GM21526 (cell line): ENCODE measurements around the gene GBA2.

Source experiments
- ATAC-seq: cut with Tn5 transposase; IDR thresholded peaks from one replicate; pipeline ENCODE4 v1.9.1; 2021; ENCODE audit warnings: moderate library complexity; ENCODE audit not compliant: unreplicated experiment, low FRiP score

Gene GBA2

DNA sequence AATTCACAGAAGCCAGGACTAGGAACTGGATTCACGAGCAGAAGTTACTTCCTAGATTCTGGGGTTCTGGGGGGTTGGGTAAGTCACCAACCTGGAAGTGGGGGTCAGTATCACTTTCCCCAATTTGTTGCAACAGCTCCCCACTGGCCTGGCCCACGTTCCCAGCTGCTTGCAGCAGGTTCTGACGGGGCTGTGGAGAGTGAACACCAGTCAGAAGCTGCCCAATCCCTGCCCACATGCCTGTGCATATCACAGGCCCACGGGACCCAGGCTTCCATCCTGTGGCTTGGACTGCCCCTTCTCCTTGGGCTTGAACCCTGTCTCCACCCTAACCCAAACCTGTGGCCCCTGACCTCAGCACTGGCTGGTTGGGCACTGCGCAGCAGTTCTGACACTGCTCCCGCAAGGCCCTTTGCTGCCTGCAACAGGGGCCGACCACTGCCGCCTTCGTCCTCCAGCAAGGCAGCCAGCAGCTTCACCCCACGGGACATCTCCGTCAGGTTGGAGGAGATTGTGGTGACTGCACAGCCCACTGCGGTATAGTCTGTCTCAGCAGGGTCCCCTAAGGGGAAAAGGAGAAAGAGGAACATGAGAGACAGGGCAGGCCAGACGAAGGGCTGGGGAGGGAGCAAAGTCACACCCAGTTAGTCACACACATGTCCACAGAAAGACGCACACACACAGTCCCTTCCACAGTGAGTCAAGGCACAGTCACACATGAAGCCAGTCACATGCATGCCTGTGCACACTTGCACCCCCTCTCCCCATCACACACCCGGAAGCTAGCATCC is 30.1 kb downstream of the GBA2 start:
- no peak for ATAC-seq

DNA sequence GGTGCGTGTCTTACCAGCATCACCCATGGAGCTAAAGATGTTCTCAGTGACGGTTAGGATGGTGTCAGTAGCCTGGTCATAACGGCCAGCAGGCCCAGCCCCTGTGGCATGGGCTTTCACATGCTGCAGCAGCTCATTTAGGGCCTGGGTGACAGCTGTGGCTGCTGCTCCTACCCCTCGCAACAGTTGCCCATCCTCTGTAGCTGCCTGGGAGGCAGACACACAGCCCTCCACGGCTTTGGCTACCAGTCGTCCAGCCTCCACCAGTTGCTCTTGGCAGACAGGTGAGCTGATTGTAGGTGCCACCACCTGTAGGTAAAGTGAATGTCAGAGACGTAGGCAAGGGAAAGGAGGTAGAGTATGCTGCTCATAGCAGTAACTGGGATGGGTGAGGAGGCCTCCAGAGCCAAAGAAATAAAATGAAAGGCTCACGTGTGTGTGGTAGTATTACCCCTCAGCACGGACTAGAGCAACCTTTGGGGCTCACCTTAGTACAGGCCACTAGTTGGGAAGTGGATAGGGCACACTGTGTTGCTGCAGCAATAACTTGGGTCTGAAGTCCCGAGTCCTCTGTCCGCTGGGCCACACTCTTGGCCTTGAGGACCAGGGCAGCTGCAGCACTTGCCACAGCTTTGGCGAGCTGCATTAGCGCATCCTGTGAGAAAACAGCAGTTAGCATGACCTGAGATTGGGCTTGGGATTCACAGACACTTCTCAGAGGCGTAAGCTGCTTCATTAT is 31.7 kb downstream of the GBA2 start:
- no peak for ATAC-seq

DNA sequence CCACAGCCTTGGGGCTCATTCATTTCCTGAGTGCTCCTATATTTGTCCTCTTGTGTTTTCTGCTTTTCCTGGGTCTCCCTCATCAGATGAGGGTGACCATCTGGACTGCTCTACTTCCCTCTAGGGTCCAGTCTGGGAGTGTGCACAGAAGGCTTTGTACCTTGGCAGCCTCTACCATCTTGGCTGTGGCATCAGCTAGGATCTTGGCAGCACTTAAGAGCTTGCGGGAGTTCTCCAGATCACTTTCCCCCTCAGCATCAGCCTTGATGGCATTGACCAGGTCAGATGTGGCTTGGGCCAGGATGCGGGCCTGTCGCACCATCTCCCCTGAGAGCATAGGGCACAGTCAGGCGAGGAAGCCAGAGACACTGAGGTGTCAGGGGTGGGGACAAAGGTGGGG is 32.8 kb downstream of the GBA2 start:
- no peak for ATAC-seq

- no peak for ATAC-seq
Measured at GRCh38 chr9:35714579-35715252, 34.3 kb downstream of the GBA2 start.

DNA sequence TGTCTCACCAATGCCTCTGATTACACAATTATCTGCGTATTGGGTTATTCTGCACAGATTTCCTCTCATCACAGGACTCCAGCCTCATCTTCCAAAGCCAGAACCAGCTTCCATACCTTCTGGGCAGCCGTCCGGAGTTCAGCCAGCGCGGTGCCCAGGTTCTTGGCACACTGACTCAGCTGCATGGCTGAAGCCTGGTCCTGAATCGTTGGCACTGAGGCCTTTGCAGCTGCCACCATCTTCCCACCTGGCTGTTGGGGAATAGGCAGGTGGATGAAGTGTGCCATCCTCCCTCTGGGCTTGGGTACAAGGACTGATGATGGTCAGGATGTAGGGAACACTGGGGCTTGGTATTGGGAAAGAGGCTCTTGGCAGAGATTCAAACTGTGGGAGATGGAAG is 34.9 kb downstream of the GBA2 start:
- ATAC-seq: no peak

GRCh38 chr9:35713578-35713977 is 35.5 kb downstream of the GBA2 start:
- no peak for ATAC-seq

GRCh38 chr9:35712762-35713400 is 36.1 kb downstream of the GBA2 start:
- no peak for ATAC-seq

GRCh38 chr9:35711501-35712428 is 37.3 kb downstream of the GBA2 start:
- ATAC-seq: no peak

GRCh38 chr9:35710818-35711500 is 38.1 kb downstream of the GBA2 start:
- ATAC-seq: no peak

DNA sequence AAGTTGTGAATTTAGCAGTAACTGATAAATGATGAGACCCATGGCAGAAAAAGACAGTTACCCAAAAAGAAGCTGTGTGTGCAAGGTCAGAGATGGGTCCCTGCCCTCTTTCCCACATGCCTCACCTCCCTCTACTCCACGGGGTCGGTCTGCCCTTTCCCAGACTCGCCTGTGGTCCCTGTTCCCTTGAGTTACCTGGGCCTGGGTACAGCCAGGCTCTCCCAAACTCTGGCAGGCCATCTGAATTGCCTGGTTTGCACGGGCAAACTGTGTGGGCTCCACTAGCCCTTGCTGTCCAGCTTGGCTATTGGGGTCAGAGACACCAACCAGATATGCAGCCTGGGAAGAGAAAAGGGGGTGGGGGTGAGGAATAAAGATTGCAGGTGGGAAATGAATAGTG is 40.9 kb downstream of the GBA2 start:
- ATAC-seq: no peak

DNA sequence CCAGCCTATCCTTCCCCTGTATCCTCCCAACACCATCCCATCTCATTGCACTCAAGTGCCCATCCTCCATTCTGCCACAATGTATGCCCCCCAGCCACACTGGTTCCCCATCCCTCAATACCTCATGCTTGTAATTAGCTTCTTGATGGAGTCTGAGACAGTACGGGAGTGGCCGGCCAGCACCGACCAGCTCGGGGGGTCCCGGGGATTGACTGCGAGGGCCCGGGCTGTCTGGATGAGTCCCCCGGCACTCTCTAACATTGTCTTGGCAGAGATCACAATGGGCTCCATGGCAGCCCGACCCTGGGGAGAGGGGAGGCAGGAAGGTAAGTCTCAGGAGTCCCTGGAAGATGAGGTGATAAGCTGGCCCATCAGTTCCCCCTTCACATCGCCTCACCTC is 42.1 kb downstream of the GBA2 start:
- no peak for ATAC-seq

DNA sequence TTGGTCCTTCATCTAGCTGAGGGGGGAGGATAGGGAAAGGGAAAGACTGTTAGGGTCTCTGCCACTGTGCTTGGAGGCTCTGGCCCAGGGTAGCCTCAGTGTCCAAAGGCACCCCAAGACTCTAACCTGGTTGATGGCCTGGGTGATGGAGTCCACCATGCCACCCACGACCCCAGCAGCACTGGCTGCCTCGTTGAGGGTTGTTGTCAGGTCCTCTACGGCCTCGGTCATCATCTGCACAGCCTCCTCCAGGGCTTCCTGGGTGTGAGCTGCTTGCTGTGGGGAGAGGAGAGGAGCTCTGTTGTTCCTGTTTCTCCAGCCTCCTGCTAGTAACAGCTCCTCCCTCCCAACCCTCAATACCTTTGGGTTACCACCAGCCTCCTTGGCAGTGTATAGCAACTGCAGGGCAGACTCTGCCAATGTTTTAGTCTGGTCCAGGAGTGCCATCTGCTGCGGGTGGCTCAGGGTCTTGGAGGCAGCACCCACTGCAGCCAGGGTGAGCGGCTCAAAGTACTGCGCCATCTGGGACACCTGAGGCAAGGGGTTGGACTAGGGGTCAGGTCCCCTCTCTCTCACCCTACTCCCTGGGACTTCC is 43.1 kb downstream of the GBA2 start:
- ATAC-seq: no peak

- ATAC-seq: no peak
Measured at GRCh38 chr9:35705372-35705771, 43.7 kb downstream of the GBA2 start.

DNA sequence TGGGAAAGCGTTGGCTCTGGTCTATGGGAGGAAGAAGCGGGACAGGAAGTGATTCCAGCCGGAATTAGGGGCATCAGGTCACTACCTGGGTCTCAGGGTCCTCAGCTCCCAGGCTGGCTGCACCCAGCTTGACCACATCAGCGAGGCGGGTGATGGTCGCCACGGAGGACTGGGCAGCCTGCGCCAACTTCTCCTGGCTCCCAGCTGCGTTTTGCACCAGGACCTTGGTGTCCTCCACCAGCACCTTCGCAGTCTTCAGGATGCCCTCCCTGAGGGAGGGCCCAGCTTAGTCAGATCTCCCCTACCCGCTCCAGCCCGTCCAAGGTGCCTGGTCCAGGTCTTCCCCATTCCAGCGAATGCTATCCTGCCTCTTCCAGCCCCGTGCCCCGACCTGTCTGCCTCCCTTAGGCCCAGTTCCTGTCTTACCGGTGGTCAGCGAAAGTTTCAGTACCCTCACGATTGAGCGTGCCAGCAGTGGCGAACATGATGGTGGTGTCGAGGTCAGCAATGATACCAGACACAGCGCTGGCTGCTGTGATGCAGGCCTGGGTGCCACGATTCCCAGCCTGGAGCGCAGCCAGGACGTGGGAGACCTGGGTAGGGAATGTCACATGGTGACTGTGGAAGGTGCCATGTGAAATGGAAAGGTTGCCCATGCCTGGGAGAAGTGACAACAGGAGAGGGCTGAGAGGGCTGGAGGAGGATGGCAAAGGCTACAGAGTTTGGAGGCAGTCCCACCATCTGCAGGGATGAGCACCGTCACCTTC is 44.9 kb downstream of the GBA2 start:
- no peak for ATAC-seq

GRCh38 chr9:35702696-35703095 is 46.3 kb downstream of the GBA2 start:
- no peak for ATAC-seq

GRCh38 chr9:35700942-35701341 is 48.1 kb downstream of the GBA2 start:
- ATAC-seq: no peak

- no peak for ATAC-seq
Measured at GRCh38 chr9:35700031-35700430, 49.0 kb downstream of the GBA2 start.

DNA sequence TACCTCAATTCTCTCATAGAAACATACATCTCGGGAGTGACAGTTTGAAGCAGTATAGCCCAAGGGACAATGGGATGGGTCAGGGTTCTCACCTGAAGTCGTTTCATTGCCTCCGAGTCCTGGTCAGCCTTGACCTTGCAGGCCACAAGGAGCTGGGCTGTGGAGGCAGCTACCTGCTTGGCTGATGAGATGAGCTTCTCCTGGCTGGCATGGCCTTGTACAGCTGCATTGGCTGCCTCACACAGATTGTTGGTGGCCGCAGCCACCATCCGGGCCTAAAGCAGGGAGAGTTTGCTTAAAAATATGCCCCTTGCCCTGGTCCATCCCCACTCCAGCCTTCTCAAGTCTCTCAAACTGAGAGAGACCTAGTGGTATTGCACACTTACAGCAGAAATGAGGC is 50.8 kb downstream of the GBA2 start:
- no peak for ATAC-seq
